NCI-H1694 treated with DMSO at 0.1 percent for 48 hours (cell line): Measurements from ENCODE around the gene TMEM185B.
"Not testable (repeated sequence)": the region's sequence is repeated elsewhere in the genome, so short reads cannot be mapped to it uniquely, and the experiment has no call there.

Experiments
- DNase-seq: peaks from one replicate; lab custom pipeline; 2025; lab: John Stamatoyannopoulos, UW

TMEM185B gene

GRCh38 chr2:120251880-120252224 lies 28.7 kb upstream of the TMEM185B start:
- no peak for DNase-seq

GRCh38 chr2:120251078-120251477 lies 27.9 kb upstream of the TMEM185B start:
- DNase-seq: no peak

DNA sequence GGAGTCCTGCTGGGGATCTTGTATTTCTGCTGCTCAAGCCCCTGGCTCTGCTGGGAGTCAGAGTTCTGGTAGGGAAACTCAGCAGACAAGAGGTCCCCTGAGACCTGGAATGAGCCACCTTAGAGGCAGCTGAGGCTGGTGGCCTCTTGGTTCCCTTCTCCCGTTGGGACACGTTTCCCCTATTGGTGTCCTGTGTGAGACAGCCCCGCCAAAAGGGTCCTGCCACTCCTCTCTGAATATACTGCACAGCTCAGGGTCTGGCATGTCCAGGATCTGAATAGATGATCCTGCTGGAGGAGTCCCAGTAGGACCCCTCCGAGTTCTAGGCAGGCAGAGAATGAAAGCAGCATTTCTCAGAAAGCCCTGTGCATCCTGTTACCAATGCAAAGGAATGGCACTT lies 27.4 kb upstream of the TMEM185B start:
- no peak for DNase-seq

GRCh38 chr2:120247851-120248250 lies 24.7 kb upstream of the TMEM185B start:
- DNase-seq: no peak

DNA sequence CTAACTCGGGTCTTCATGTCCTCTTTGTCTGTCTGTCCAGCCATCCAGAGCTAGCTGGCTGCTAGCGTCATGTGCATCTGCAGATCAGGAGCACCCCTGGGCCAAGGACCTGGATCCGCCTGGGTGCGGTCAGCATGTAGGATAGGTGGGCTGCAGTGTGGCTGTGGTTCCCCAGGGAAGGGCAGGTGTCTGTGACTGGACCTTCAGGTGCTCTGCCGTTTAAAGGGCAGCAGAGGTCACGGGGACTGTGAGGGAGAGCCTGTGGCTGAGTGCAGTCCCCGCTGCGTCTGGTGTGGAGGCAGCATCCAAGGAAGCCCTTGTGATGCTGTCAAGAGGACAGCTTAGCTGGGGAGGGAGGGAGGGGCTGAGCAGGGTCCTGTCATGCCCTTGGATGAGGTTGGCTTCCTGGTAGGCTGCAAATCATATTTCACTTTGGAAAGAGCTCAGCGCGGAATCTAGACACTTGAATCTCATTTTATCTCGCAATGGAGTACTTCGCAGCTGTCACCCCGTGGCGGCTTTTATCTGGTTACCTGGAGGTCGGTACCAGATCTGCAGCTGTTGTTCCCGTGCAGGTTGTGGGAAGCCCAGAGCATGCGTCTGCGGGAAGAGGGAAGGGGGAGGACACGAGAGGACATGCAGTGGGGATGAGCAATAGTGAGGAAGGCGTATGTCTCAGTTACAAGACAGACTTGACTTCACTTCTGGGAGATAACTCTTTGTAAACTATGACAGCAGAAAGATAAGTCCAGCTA lies 23.5 kb upstream of the TMEM185B start:
- DNase-seq: no peak

GRCh38 chr2:120245520-120246332 lies 22.5 kb upstream of the TMEM185B start:
- DNase-seq: no peak

DNA sequence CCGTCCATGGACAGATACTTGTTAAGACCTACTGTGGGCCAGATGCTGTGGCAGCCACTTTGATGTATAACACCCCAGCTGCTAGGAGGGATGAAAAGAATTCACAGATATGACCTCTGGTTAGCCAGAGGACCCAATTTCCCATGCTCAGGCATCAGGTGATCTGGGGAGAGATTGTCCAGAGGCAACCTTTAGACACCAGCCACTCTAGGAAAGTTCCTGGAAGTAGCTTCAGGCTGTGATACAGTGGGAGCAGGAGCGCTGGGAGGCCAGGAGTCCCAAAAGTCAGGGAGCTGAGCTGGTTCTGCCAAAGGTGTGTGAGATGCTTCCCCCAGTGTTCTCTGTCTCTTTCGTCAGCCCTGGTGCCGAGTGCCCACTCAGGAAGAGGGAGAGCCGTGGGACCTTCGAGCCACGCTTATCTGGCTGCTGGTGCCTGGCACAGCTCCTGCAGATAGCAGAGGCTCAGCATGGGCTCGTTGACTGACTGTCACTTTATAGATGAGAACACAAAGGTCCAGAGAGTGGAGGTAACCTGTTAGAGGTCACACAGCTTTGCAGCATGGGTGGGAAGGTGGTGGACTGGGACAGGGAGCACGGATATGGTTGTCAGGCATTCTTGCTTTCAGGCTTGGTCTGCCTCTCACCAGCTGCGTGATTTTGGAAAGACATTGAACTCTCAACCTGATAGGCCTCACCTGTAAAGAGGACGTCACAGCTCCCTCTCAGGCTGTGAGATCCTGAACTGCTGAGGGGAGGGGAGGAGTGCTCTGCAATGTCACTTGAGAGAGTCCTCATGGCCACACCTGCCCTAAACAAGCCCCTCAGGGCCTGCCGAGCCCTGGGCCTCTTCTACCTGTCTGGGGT lies 21.7 kb upstream of the TMEM185B start:
- DNase-seq: no peak

DNA sequence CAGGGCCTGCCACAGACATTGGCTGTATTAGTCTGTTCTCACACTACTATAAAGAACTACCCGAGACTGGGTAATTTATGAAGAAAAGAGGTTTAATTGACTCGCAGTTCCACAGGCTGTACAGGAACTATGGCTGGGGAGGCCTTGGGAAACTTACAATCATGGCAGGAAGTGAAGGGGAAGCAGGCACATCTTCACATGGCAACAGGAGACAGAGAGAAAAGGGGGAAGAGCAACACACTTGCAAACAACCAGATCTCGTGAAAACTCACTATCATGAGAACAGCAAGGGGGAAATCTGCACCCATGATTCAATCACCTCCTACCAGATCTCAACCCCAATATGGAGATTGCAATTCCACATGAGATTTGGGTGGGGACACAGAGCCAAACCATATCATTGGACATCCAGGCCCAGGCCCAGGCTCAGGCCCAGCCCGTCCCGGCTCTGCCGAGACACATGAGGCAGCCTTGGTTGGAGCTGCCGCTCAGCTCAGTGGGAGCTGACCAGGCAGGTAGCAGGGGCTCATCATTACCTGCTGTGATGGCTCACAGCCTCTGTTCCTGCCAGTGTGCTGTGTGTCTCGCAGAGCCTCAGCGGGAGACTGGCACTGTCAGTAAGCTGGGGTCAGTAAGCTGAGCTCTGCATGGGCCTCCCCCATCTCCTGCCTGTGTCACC lies 20.8 kb upstream of the TMEM185B start:
- DNase-seq: no peak

DNA sequence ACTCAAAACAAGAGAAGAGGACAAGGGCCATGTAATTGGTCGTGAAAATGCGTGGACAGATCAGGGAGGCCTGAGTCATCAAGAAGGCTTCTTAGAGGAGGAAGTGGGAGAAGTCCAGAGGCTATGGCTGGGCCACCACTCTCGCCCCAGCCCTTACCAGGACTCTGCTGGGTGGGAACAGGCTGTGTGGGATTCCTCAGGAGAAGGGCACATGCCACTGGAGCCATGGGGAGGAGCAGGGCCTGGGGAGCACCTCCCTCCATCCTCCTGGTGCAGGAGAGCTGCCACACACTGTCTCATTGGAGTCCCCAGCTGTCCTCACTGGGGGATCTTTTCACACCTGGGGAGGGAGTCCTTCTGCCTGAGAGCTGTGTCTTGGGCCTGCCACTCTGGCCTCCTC lies 20.0 kb upstream of the TMEM185B start:
- no peak for DNase-seq

GRCh38 chr2:120241684-120242083 lies 18.5 kb upstream of the TMEM185B start:
- no peak for DNase-seq

DNA sequence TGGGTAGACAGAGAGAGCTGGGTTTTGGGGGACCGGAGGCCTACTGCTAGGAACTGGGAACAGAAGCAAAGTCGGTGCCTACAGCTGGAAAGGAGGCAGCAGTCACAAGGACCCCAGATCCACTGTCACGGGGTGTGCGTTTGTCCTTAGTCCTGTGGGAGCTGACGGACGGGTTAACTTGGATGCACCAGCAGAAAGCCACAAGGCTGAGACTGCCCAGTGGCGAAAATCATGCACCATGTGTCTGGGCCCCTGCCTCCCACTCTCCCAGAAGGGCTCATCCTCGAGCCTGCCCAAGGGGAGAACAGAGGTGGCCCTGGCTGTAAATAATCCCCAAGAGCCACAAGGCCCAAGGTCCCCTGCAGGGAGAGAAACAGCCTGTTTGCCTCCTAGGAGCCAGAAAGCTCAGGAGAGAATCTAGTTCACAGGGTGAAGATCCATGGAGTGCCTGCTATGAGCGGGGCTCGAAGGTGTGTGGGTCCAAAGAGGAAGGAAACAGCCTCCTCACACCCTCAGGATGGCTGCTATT lies 17.8 kb upstream of the TMEM185B start:
- DNase-seq: no peak

GRCh38 chr2:120239488-120240287 lies 16.5 kb upstream of the TMEM185B start:
- DNase-seq: no peak

DNA sequence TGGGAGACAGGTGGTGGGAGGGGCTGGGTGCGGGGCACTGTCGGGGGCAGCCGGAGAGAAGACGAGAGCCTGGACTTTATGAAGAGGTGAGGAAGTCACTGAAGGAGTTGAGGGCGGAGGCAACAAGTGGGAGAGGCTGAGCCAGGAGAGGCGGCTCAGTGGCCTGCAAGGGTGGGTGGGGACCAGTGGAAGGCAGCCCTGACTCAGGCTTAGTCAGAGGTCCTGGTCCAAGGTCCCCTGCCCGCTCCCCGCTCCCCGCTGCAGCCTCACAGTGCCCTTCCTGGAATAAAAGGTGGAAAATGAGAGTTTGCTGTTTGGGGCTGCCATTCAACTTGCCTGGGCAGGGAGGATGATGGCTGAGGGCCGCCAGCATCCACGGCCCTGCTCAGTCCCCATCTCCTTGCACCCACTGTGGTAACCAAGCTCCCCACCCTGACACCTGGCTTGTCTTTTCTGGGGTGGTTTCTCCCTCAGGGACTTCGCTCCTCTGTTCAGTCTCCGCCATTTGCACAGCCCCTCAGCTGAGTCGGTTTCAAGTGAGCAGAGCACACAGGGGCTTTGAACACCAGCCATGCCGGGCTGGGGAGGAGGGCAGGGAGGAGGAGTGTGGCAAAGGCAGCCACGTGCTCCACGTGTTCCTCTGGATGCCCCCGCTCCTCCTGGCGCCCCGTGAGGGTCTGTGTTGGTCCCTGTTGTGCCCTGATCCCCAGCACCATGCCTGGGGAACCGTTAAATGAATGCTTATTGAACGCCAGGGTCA lies 15.7 kb upstream of the TMEM185B start:
- no peak for DNase-seq

- no peak for DNase-seq
Measured at GRCh38 chr2:120237491-120237902, 14.3 kb upstream of the TMEM185B start.

DNA sequence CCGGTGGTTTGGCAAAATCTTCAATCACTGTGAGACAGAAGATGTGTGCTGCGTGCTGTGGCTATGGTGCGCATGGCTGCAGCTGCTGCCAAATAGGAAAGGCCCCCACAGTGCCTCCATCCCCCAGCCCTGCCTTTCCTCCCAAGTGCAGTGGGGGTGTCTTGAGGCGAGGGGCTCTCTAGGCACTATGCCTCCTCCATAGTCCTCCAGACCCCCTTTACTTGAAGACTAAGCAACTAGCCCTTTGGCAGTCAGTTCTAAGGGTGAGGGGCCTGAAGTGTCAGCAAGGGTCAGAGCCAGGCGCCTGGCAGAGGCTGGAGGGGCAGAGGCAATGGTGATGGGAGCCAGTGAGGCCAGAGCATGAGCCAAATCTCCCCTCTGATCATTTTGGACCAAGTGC lies 13.6 kb upstream of the TMEM185B start:
- DNase-seq: no peak

GRCh38 chr2:120236316-120236715 lies 13.1 kb upstream of the TMEM185B start:
- DNase-seq: no peak

DNA sequence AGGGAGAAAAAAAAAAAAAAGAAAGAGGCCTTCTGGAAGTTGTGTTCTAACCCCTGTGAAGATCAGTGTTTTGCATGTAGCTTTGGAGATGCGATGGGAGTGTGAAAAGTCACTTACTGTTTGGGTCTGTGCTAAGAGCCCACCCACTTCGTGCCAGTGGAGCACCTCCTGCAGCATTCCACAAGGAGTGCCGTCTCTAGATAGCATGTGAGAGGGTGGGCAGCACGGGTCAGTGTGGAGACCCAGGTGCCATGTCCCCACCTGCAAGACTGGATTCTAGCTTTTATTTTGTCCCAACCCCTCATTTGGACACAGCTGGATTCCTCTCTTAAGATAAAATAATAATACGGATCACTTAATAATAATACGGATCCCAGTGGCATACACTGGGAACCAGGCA lies 12.5 kb upstream of the TMEM185B start:
- no peak for DNase-seq

- not testable (repeated sequence) for DNase-seq
Measured at GRCh38 chr2:120235158-120235557, 12.0 kb upstream of the TMEM185B start.

DNA sequence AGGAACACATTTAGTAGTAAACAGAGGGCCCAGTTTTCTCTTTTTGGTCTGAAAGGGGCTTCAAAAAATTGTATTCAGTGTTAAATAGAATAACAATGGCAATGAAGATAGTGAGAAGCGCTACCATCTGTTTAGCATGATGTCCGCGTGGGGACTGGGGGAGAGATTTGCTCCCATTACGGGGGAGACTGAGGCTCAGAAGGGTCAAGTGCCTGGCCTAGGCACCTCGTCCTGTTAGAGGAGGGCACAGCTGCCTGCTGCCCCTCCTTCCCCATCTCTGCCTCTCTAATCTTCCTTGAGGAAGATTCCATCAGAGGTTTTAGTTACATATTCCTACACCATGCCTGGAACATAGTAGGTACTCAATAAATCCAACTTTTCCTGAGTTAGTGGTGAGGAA lies 10.1 kb upstream of the TMEM185B start:
- DNase-seq: no peak

DNA sequence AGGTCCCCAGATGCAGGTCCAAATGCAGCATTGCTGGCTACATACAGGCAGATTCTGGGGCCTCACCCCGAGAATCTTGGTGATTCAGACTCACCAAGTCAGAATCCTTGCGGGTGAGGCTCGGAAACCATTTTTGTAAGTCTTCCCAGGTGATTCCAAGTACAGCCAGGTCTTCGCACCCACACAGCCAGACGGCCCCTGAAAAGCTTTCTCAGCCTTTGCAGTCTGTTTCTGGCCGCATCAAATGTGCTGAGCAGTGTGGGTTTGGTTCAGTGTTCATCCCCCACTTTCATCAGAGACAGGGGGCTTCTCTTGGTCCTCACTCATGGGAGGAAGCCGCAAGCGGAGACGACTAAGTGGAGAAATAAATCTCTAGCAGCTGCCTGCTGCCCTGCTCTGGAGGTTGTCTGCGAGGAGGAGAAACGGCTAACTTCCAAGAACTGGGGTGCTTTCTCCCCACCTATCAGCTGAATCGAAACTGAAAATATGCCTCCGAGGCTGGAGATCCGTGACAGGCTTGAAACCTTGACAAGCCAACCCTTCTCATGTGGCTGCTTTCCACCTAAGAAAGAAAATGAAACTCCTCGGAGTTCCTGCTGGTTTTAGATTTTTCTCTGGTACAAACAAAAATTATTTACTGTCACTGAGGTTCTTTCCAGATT lies 8.9 kb upstream of the TMEM185B start:
- no peak for DNase-seq
